AG09319 (cell line): ENCODE measurements around the gene KCNG2.

ENCODE experiments used
- DNase-seq: peaks from one replicate; pipeline ENCODE4 v3.0.0-alpha.2; 2010; ENCODE audit warnings: low read depth; ENCODE audit errors: extremely low read depth
- TF ChIP-seq, protein P1 (sequence below): IDR thresholded peaks from 2 replicates; pipeline ENCODE4 v1.5.1; 2011; ENCODE audit warnings: low read depth, mild to moderate bottlenecking, inconsistent platforms, low read length, moderate library complexity

KCNG2 gene

DNA sequence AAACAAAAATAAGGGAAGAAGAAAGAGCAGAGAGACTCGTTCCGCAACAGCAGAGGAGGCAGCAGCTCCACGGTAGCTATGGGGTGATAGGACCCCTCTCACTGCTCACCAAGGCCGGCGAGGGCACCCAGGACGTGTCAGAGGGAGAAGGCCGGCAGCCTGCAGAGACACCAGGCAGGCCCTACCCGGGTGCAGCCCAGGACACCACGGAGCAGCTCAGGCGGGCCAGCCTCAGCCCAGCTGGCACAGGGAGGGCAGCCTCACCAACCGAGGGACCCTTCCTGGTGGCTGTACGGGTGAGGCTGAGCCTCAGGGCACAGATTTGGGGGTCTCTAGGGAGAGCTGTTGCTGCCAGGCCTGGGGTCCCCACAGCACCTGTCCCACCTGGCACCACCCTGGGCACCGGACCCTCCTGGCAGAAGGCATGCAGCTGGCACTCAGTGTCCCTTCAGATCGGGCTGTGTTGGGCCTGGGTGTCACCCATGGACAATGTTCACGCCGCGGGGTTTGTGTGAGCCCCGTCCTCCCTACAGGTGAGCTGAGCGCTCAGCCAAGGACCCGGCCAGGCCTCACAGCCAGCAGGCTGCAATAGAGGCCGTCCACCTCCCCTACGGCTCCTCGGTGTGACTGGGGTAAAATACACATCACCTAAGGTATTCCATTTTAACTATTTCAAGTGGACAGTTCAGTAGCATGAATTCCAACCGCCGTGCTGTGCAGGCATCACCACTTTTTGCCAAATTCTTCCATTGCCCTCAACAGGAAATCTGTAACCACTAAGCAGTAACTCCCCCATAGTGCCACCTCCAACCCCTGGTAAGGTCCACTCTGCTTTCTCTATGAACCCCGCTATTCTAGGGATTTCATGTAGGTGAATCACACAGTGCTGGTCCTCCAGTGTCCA is 21.6 kb downstream of the KCNG2 start:
- no peak for DNase-seq
- TF ChIP-seq, protein P1, sequence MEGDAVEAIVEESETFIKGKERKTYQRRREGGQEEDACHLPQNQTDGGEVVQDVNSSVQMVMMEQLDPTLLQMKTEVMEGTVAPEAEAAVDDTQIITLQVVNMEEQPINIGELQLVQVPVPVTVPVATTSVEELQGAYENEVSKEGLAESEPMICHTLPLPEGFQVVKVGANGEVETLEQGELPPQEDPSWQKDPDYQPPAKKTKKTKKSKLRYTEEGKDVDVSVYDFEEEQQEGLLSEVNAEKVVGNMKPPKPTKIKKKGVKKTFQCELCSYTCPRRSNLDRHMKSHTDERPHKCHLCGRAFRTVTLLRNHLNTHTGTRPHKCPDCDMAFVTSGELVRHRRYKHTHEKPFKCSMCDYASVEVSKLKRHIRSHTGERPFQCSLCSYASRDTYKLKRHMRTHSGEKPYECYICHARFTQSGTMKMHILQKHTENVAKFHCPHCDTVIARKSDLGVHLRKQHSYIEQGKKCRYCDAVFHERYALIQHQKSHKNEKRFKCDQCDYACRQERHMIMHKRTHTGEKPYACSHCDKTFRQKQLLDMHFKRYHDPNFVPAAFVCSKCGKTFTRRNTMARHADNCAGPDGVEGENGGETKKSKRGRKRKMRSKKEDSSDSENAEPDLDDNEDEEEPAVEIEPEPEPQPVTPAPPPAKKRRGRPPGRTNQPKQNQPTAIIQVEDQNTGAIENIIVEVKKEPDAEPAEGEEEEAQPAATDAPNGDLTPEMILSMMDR: no peak

DNA sequence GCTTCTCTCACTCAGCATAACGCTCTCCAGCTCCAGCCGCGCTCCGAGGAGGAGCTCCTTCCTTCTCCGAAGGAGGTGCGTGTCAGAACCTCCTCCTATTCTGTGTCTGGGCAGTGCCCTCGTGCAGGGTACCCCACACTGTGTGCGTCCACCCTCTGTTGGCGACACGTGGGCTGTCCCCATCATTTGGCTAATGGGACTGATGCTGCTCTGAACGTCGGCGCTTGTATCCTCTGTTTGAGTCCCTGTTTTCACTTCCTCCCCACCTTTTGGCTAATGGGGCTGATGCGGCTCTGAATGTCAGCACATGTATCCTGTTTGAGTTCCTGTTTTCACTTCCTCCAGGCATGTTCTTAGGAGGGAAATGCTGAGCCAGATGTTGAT is 22.2 kb downstream of the KCNG2 start:
- TF ChIP-seq, protein P1: no peak
- DNase-seq: no peak

DNA sequence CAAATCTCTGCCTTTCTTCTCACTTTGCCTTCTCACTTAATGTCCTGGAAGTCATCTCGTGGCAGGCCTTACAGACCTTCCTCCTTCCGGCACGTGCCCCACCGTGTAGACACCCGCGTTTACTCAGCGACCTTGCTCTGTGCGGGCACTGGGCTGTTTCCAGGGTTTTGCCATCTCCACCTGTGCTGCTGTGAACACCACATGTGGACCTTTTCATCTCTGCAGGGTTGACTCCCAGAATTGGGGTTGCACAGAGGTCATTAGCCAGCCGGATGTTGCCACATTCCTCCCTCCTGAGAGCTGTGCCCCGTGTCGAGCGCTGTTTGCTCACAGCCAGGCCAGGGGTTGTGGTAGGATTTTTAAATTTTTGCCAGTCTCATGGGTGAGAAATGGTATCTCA is 25.4 kb downstream of the KCNG2 start:
- no peak for DNase-seq
- TF ChIP-seq, protein P1: no peak

DNA sequence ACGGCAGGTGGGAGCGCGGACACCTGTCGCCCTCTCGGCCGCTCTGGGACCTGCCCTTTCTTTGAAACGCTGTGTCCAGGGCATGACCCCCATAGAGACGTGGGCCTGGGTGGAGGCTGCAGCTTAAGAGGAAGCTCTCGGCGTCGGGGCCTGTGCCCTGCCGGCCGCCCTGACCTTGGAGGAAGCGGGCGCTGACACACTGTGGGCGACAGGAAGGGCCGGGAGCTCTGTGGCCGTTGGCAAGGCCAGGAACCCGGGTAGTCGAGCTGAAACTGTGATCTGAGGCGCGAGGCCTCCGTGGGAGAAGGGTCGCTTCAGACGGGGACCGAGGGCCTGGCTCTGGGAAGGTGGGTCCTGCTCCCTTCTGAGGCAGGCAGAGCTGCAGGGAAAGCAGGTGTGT is 28.2 kb downstream of the KCNG2 start:
- TF ChIP-seq, protein P1: no peak
- no peak for DNase-seq

DNA sequence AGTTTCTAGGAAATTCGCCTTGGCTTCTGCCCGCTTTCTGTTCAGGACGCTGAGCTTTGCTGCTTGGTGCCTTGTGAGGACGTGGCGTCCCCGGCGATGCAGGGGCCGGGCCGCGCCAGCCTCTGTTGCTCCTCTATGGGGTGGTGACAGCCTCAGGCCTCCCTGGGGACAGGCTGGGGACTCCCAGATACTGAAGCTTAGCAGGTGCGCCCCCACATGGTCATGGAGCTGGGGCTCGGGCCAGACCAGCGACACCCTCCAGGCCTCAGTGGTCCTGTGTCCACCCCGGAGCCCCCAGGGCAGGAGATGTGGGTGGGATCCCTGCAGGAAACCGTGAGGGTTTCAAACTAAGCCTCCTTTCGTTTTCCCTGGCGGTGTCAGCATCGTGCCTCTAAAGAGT is 29.2 kb downstream of the KCNG2 start:
- DNase-seq: no peak
- TF ChIP-seq, protein P1: no peak

GRCh38 chr18:79828258-79828657 is 30.5 kb downstream of the KCNG2 start:
- no peak for DNase-seq
- TF ChIP-seq, protein P1: no peak

DNA sequence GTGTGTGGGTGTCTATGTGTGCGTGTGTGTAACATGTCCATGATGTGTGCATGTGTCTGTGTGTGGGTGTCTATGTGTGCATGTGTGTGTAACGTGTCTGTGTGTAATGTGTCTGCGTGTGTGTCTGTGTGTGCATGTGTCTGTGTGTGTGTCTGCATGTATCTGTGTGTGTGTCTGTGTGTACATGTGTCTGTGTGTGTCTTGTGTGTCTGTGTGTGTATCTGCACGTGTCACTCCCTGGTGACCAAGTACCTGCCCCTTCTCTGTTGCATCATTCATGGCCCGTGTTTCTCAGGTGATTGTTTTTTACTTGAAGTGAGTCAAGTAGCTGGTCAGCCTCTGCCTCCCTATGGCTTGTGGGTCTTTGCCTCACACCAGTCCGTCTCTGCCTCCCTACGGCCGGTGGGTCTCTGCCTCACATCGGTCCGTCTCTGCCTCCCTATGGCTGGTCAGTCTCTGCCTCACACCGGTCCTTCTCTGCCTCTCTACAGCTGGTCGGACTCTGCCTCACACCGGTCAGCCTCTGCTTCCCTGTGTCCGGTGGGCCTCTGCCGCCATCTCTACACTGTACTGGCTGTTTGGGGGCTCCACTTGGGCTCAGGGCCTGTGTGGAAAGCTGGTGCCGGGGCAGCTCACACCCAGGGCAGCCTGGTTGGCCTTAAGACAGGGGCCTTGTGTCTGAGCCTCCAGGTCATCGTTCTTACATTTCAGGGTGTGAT is 31.6 kb downstream of the KCNG2 start:
- TF ChIP-seq, protein P1: no peak
- no peak for DNase-seq
